Activated T-cell treated with anti-CD3 and anti-CD28 coated beads, Interleukin-2, amount 50 U/mL, for 72 hours (primary cell): ENCODE data around the gene CINP. TPM values are rescaled to one million over a fixed set of nuclear protein-coding genes. Genes with fewer than 3 reads are reported as not detected.
A peak's percentile ranks its signal among the peaks of the same experiment; 100 is the strongest.
"Not testable (repeated sequence)": the region's sequence is repeated elsewhere in the genome, so short reads cannot be mapped to it uniquely, and the experiment has no call there.

Experiments used
- ATAC-seq, 2 donors: fragments of 150-1000 bp; cut with Tn5 transposase; replicated peaks in 1 of 2; 2 replicates each; pipeline ENCODE4 v1.10.0; 2021; ENCODE audit warnings: moderate library complexity in 2 of 2, mild to moderate bottlenecking in 1 of 2
- DNase-seq, 2 donors: peaks; one replicate each; pipeline ENCODE4 v3.0.0; 2021 to 2022; ENCODE audit warnings: mixed read lengths in 1 of 2
- H3K27ac Mint-ChIP-seq: one replicate; pipeline ENCODE4 v1.8.0; 2022; ENCODE audit warnings: mild to moderate bottlenecking, moderate library complexity, mixed read lengths
- H3K27me3 Mint-ChIP-seq: one replicate; pipeline ENCODE4 v1.8.0; 2022; ENCODE audit warnings: low read depth, mixed read lengths
- H3K36me3 Mint-ChIP-seq, 2 donors: one replicate each; pipeline ENCODE4 v1.8.0; 2022; ENCODE audit warnings: mixed read lengths in 2 of 2, mild to moderate bottlenecking in 1 of 2; ENCODE audit not compliant: insufficient read depth in 2 of 2
- H3K4me1 Mint-ChIP-seq: one replicate; pipeline ENCODE4 v1.8.0; 2022; ENCODE audit warnings: low read depth, mixed read lengths
- H3K4me3 Mint-ChIP-seq, 2 donors: one replicate each; pipeline ENCODE4 v1.8.0; 2022; ENCODE audit warnings: mild to moderate bottlenecking in 2 of 2, mixed read lengths in 2 of 2, moderate library complexity in 2 of 2
- H3K9me3 Mint-ChIP-seq, 2 donors: one replicate each; pipeline ENCODE4 v1.8.0; 2022; ENCODE audit warnings: mixed read lengths in 2 of 2
- total RNA-seq, 2 donors: library from RNA; stranded (reverse); gene quantifications; one replicate each; pipeline ENCODE4 v1.2.3, GENCODE V29; 2022

Gene CINP
- total RNA-seq, 2 donors from 2014 or later = 40.6 to 43.0 TPM

- no peaks in the 10 kb centered on the region for H3K27me3 Mint-ChIP-seq
- no peaks in the 10 kb centered on the region for H3K4me1 Mint-ChIP-seq
- DNase-seq (no peak), ATAC-seq (no peak)
- no peak overlapping the region for H3K27ac Mint-ChIP-seq
- H3K9me3 Mint-ChIP-seq = no peaks in the 10 kb centered on the region
- H3K4me3 Mint-ChIP-seq = no peak overlapping the region
- H3K36me3 Mint-ChIP-seq = peaks cover 2 to 16% of the 10 kb centered on the region in 2 donors
Measured at GRCh38 chr14:102348376-102348775, 14.3 kb downstream of the CINP start.

GRCh38 chr14:102346645-102347044, 16.0 kb downstream of the CINP start:
- DNase-seq (no peak), ATAC-seq (no peak)
- Mint-ChIP-seq H3K36me3 (peaks cover 0 to 13% of the 10 kb centered on the region in 2 donors), H3K27ac (no peak overlapping the region), H3K9me3 (no peaks in the 10 kb centered on the region), H3K27me3 (no peaks in the 10 kb centered on the region), H3K4me3 (no peak overlapping the region), H3K4me1 (no peaks in the 10 kb centered on the region)

DNA sequence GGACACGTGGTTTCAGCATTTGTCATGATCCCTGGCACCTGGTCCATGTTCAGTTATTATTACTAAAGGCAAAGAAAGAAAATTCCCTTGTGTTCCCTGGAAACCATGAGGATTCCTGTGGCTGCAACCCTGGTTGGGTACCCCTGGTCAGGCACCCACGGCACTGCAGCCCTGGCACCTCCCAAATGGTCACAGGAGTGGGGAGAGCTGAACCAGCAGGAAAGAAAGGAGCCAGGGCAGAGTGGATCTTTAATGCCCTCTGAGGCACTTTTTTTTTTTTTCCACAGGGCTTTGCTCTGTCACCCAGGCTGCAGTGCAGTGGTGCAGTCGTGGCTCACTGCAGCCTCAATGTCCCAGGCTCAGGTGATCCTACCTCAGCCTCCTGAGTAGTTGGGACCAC, 17.5 kb downstream of the CINP start:
- Mint-ChIP-seq H3K36me3 (peaks cover 0 to 14% of the 10 kb centered on the region in 2 donors), H3K4me3 (no peak overlapping the region), H3K4me1 (no peaks in the 10 kb centered on the region), H3K9me3 (no peaks in the 10 kb centered on the region), H3K27me3 (no peaks in the 10 kb centered on the region), H3K27ac (peak overlapping the region; percentile 75)
- DNase-seq (no peak), ATAC-seq (no peak)

DNA sequence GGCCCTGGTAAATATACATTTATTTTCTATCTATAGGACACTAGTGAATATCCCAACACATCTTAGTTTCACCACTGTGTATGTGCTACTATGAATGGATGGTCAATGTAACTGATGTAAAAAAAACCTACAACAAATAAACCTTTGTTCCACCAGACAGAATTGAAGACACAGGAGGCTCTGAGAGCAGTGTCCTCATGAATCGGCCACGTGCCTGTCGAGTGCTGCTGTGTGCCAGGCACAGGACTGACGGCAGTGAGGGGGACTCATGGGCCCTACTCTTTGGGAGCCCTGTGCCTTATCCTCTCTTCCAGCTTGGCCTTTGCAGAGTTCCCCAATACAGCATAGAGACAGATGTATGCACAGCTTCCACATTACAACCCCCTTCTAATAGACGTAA, 18.2 kb downstream of the CINP start:
- DNase-seq (no peak), ATAC-seq (no peak)
- Mint-ChIP-seq H3K27me3 (no peaks in the 10 kb centered on the region), H3K4me3 (no peak overlapping the region), H3K36me3 (peaks cover 0 to 8% of the 10 kb centered on the region in 2 donors), H3K27ac (peak overlapping the region; percentile 75), H3K4me1 (no peaks in the 10 kb centered on the region), H3K9me3 (no peaks in the 10 kb centered on the region)

- peaks cover 0 to 8% of the 10 kb centered on the region in 2 donors for H3K36me3 Mint-ChIP-seq
- H3K4me1 Mint-ChIP-seq = no peaks in the 10 kb centered on the region
- DNase-seq (no peak), ATAC-seq (no peak)
- H3K27ac Mint-ChIP-seq = no peak overlapping the region
- no peaks in the 10 kb centered on the region for H3K27me3 Mint-ChIP-seq
- H3K9me3 Mint-ChIP-seq = no peaks in the 10 kb centered on the region
- H3K4me3 Mint-ChIP-seq = no peak overlapping the region
Measured at GRCh38 chr14:102344084-102344483, 18.6 kb downstream of the CINP start.

DNA sequence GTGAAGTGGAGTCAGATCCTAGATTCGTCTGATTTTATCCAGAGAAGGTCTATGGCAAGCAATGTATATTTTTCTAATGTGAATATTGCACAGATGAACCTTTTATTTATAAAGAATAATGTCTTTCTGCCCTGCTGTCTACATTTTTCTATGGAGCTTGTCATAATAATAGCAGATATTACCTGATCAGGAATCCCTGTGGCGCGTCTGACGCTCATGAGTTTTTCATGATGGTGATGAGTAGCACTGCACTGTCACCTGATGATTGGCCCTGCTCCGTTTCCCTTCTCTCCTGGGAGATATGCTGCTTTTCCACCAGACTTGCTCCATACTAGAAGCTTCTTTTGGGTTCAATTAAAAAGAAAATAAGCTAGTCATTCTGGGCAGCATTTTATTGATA, 20.5 kb downstream of the CINP start:
- peaks cover 0 to 9% of the 10 kb centered on the region in 2 donors for H3K36me3 Mint-ChIP-seq
- no peak overlapping the region for H3K4me3 Mint-ChIP-seq

DNA sequence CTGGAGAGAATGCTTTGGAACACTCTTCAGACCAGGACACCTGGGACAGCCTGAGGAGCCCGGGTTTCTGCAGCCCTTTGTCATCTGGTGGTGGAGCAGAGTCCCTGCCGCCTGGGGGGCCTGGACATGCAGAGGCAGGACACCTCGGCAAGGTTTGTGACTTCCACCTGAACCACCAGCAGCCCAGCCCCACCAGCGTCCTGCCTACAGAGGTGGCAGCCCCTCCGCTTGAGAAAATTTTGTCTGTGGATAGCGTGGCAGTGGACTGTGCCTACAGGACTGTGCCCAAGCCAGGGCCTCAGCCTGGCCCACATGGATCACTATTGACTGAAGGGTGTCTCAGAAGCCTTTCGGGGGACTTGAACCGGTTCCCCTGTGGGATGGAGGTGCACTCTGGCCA, 21.1 kb downstream of the CINP start:
- peaks cover 0 to 9% of the 10 kb centered on the region in 2 donors for H3K36me3 Mint-ChIP-seq
- H3K4me3 Mint-ChIP-seq = no peak overlapping the region
- no peak for ATAC-seq
- no peaks in the 10 kb centered on the region for H3K9me3 Mint-ChIP-seq
- no peak overlapping the region for H3K27ac Mint-ChIP-seq
- H3K4me1 Mint-ChIP-seq = no peaks in the 10 kb centered on the region
- DNase-seq = no peak
- no peaks in the 10 kb centered on the region for H3K27me3 Mint-ChIP-seq

More for the DNA sequence above, 20.5 kb downstream of the CINP start:
- Mint-ChIP-seq H3K27ac (no peak overlapping the region), H3K27me3 (no peaks in the 10 kb centered on the region), H3K4me1 (no peaks in the 10 kb centered on the region), H3K9me3 (no peaks in the 10 kb centered on the region)
- no peak for DNase-seq
- no peak for ATAC-seq

GRCh38 chr14:102338724-102339123, 24.0 kb downstream of the CINP start:
- ATAC-seq (no peak), DNase-seq (no peak)
- H3K4me3 Mint-ChIP-seq = no peak overlapping the region
- peaks cover 0 to 9% of the 10 kb centered on the region in 2 donors for H3K36me3 Mint-ChIP-seq
- H3K9me3 Mint-ChIP-seq = no peaks in the 10 kb centered on the region
- no peak overlapping the region for H3K27ac Mint-ChIP-seq
- H3K4me1 Mint-ChIP-seq = no peaks in the 10 kb centered on the region
- H3K27me3 Mint-ChIP-seq = no peaks in the 10 kb centered on the region

DNA sequence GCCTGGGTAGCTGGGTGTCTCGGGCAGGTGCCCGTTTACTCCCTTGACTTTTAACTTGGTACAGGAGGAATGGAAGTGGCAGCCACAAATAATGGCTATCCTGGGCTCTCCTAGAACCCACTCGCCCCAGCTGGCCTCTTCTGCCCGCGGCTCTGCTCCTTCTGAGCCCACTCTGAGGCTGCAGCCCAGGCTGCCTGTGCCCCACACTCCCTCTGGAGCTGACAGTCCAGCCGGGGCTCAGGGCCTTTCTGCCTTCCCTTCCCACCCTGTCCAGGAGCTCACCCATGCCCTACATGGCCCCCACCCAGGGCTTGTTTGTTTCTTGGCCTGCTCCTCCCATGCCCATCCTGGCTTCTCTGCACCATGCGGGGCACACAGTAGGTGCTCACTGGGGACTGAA, 27.5 kb downstream of the CINP start:
- Mint-ChIP-seq H3K27me3 (no peaks in the 10 kb centered on the region), H3K27ac (no peak overlapping the region), H3K36me3 (peaks cover 0 to 8% of the 10 kb centered on the region in 2 donors), H3K4me1 (peaks cover 4% of the 10 kb centered on the region), H3K9me3 (no peaks in the 10 kb centered on the region), H3K4me3 (no peak overlapping the region)
- DNase-seq (no peak), ATAC-seq (no peak)

DNA sequence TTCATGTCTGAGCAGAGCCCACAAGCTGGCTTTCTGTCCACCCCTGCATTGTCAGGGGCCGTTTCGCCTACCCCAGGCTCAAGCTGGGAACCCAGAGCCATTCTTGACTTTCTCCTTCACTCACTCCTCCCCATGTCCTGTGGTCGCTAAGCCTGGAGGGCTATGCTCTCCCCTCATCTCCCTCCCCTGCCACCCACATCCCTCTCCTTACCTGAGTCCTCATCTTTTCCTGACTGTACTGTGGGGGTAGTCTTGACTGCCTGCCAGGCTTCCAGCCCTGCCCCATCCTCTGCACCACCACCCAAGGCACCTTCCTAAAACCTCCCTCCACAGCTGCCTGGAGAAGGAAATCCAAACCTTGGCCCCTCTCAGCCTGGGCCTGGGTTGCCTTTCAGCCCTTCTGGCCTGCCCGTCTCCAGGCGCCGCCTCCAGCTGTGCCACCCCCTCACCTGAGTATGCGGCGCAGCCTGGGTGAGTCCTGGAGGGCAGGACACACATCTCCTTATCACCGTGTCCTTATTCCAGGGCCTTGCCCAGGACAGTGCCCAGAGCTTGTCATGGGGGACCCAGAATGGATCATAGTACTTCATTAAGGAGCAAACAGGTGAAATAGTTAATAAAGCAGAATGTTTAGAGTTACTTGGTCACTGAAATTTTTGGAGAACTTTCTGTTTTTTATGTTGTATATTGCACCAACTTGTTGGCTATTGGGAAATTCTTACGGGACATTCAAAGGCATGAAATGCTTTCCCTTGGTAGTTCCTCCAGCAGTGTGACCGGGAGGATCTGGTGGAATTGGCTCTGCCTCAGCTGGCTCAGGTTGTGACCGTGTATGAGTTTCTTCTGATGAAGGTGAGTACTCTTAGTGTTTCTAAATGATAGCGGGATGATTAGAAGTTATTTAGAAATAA, 28.6 kb downstream of the CINP start:
- H3K36me3 Mint-ChIP-seq = peaks cover 0 to 8% of the 10 kb centered on the region in 2 donors
- no peak overlapping the region for H3K27ac Mint-ChIP-seq
- no peak overlapping the region for H3K4me3 Mint-ChIP-seq
- no peak for DNase-seq
- peaks cover 4% of the 10 kb centered on the region for H3K4me1 Mint-ChIP-seq
- ATAC-seq = no peak
- no peaks in the 10 kb centered on the region for H3K9me3 Mint-ChIP-seq
- H3K27me3 Mint-ChIP-seq = no peaks in the 10 kb centered on the region

DNA sequence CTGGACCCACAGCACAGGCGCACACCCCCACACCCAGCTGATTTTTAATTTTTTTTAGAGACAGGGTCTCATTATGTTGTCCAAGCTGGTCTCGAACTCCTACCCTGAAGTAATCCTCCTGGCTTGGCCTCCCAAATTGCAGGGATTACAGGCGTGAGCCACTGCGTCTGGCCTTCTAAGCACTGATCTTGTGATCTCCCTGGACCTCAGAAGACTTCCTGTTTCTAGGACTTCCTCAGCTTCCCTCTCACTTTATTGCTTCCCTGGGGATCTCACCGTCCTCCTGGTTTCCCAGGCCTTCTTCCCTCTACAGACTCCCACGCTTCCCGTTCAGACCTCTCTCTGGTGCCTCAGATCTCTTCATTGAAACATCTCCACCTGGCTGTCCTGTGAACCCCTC, 29.3 kb downstream of the CINP start:
- H3K27ac Mint-ChIP-seq = no peak overlapping the region

DNA sequence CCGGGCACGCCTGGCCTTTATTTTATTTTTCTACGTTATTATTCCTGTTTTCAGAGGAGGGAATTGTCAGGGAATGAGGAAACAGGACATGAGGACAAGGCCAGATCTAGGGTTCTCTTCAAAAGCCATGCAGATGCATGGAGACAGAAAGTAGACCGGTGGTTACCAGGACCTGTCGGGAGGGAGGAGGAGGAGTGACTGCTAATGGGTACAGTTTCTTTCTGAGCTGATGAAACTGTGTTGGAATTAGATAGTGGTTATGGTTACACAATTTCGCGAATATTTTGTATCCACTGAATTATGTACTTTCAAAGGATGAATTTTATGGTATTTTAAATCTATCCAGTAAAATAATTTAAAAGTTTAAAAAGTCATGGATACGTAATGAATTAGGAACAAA, 31.9 kb downstream of the CINP start:
- peaks cover 4% of the 10 kb centered on the region for H3K4me1 Mint-ChIP-seq
- H3K4me3 Mint-ChIP-seq = no peak overlapping the region
- no peak overlapping the region for H3K27ac Mint-ChIP-seq
- no peaks in the 10 kb centered on the region for H3K9me3 Mint-ChIP-seq
- ATAC-seq (no peak), DNase-seq (no peak)
- H3K36me3 Mint-ChIP-seq = peaks cover 0 to 3% of the 10 kb centered on the region in 2 donors
- no peaks in the 10 kb centered on the region for H3K27me3 Mint-ChIP-seq

More for the DNA sequence above, 29.3 kb downstream of the CINP start:
- H3K4me3 Mint-ChIP-seq = no peak overlapping the region
- DNase-seq = no peak
- peaks cover 4% of the 10 kb centered on the region for H3K4me1 Mint-ChIP-seq
- H3K36me3 Mint-ChIP-seq = peaks cover 0 to 5% of the 10 kb centered on the region in 2 donors
- ATAC-seq = no peak
- H3K9me3 Mint-ChIP-seq = no peaks in the 10 kb centered on the region
- H3K27me3 Mint-ChIP-seq = no peaks in the 10 kb centered on the region

DNA sequence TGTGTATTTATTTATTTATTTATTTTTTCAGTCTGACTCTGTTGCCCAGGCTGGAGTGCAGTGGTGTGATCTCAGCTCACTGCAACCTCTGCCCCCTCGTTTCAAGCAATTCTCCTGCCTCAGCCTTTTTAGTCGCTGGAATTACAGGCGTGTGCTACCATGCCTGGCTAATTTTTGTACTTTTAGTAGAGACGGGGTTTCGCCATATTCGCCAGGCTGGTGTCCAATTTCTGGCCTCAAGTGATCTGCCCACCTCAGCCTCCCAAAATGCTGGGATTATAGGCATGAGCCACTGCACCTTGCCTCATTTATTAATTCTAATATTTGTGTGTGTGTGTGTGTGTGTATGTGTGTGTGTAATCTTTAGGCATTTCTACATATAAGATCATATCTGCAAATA, 33.3 kb downstream of the CINP start:
- not testable (repeated sequence) for H3K4me3 Mint-ChIP-seq, H3K9me3 Mint-ChIP-seq

DNA sequence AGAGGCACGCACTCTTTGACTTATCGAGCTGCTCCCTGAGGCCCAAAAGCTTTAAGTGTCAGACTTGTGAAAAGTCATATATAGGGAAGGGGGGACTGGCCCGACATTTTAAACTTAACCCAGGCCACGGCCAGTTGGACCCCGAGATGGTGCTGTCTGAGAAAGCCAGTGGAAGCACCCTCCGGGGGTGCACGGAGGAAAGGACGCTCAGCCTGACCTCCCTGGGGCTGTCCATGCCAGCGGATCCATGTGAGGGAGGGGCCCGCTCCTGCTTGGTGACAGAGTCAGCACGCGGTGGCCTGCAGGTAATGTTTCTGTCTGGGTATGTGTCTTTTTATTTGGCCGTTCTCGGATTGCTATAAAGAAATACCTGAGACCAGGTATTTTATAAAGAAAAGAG, 36.1 kb downstream of the CINP start:
- H3K27ac Mint-ChIP-seq = no peak overlapping the region
- ATAC-seq = no peak

More for the DNA sequence above, 33.3 kb downstream of the CINP start:
- H3K4me1 Mint-ChIP-seq, H3K27ac Mint-ChIP-seq, DNase-seq, ATAC-seq, H3K36me3 Mint-ChIP-seq, H3K27me3 Mint-ChIP-seq: not testable (repeated sequence)

More for the DNA sequence above, 36.1 kb downstream of the CINP start:
- peaks cover 0 to 3% of the 10 kb centered on the region in 2 donors for H3K36me3 Mint-ChIP-seq
- no peaks in the 10 kb centered on the region for H3K9me3 Mint-ChIP-seq
- no peaks in the 10 kb centered on the region for H3K27me3 Mint-ChIP-seq
- peaks cover 8% of the 10 kb centered on the region for H3K4me1 Mint-ChIP-seq
- H3K4me3 Mint-ChIP-seq = no peak overlapping the region
- no peak for DNase-seq
